ENCODE results near the gene USB1. TPM values are rescaled to one million over a fixed set of nuclear protein-coding genes. Genes with fewer than 3 reads are reported as not detected.

Gene USB1
- total RNA-seq, 1 donor from 2014 or later: 79.5 TPM

DNA sequence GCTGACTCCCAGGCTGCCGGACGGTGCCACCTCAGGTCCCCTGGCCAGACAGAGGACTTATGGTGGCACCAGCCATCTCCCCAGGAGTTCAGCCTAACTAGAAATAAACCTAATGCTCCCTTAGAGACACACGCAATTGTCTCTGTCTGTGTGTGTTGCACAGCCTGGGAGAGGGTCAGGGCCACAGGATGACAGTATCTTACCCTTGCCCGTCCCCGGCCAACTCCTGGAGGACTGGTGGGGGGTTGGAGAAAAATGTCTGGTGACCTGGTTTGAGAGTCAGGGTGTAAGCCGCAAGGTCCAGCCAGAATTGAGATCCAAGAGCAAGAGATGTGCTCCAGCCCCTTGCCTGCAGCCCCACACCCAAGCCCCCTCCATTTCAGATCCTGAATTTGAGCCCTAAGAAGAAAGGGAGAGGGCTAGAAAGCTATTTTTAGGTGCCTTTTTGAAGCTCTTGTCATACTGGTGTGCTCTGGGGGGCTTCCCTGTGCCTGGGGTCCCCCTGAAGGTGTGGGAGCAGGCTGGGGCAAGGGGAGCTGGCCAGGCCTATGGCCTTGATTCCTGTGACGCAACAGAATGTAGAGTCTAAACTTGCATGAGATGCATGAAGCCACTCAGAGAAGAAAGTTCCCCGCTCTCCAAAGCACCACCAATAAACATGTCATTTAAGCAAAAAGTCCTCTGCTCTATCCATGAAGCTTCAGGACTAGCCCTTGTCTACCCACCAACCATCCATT, 13.6 kb upstream of the USB1 start:
- H3K4me3 Mint-ChIP-seq (ENCODE audit: unreplicated experiment): no peak overlapping the region
- no peak for DNase-seq (ENCODE audit: low spot score)
- H3K27ac Mint-ChIP-seq (ENCODE audit: unreplicated experiment): no peak overlapping the region
- no peaks in the 10 kb centered on the region for H3K9me3 Mint-ChIP-seq (ENCODE audit: unreplicated experiment)
- peaks cover 4% of the 10 kb centered on the region for H3K4me1 Mint-ChIP-seq (ENCODE audit: unreplicated experiment)
- peaks cover 14% of the 10 kb centered on the region for H3K27me3 Mint-ChIP-seq (ENCODE audit: unreplicated experiment)
- TF ChIP-seq, protein P1, sequence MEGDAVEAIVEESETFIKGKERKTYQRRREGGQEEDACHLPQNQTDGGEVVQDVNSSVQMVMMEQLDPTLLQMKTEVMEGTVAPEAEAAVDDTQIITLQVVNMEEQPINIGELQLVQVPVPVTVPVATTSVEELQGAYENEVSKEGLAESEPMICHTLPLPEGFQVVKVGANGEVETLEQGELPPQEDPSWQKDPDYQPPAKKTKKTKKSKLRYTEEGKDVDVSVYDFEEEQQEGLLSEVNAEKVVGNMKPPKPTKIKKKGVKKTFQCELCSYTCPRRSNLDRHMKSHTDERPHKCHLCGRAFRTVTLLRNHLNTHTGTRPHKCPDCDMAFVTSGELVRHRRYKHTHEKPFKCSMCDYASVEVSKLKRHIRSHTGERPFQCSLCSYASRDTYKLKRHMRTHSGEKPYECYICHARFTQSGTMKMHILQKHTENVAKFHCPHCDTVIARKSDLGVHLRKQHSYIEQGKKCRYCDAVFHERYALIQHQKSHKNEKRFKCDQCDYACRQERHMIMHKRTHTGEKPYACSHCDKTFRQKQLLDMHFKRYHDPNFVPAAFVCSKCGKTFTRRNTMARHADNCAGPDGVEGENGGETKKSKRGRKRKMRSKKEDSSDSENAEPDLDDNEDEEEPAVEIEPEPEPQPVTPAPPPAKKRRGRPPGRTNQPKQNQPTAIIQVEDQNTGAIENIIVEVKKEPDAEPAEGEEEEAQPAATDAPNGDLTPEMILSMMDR (IDR thresholded peaks at IDR 0.05; ENCODE audit: unreplicated experiment): no peak
- H3K36me3 Mint-ChIP-seq (ENCODE audit: low read depth, unreplicated experiment): no peaks in the 10 kb centered on the region

GRCh38 chr16:57988929-57989328, 12.3 kb upstream of the USB1 start:
- peaks cover 4% of the 10 kb centered on the region for H3K4me1 Mint-ChIP-seq (ENCODE audit: unreplicated experiment)
- H3K27me3 Mint-ChIP-seq (ENCODE audit: unreplicated experiment): peaks cover 17% of the 10 kb centered on the region

GRCh38 chr16:57991551-57992059, 9.6 kb upstream of the USB1 start:
- H3K9me3 Mint-ChIP-seq (ENCODE audit: unreplicated experiment): no peaks in the 10 kb centered on the region
- TF ChIP-seq, protein P1 (IDR thresholded peaks at IDR 0.05; ENCODE audit: unreplicated experiment): no peak
- H3K27me3 Mint-ChIP-seq (ENCODE audit: unreplicated experiment): peaks cover 6% of the 10 kb centered on the region
- no peak overlapping the region for H3K27ac Mint-ChIP-seq (ENCODE audit: unreplicated experiment)
- no peak for DNase-seq (ENCODE audit: low spot score)
- H3K36me3 Mint-ChIP-seq (ENCODE audit: low read depth, unreplicated experiment): peaks cover 4% of the 10 kb centered on the region
- no peak overlapping the region for H3K4me3 Mint-ChIP-seq (ENCODE audit: unreplicated experiment)
- H3K4me1 Mint-ChIP-seq (ENCODE audit: unreplicated experiment): peaks cover 5% of the 10 kb centered on the region

More at GRCh38 chr16:57988929-57989328, 12.3 kb upstream of the USB1 start:
- no peaks in the 10 kb centered on the region for H3K36me3 Mint-ChIP-seq (ENCODE audit: low read depth, unreplicated experiment)
- DNase-seq (ENCODE audit: low spot score): no peak
- no peaks in the 10 kb centered on the region for H3K9me3 Mint-ChIP-seq (ENCODE audit: unreplicated experiment)
- TF ChIP-seq, protein P1 (IDR thresholded peaks at IDR 0.05; ENCODE audit: unreplicated experiment): no peak
- H3K4me3 Mint-ChIP-seq (ENCODE audit: unreplicated experiment): no peak overlapping the region
- no peak overlapping the region for H3K27ac Mint-ChIP-seq (ENCODE audit: unreplicated experiment)

GRCh38 chr16:57992084-57992483, 9.1 kb upstream of the USB1 start:
- no peaks in the 10 kb centered on the region for H3K9me3 Mint-ChIP-seq (ENCODE audit: unreplicated experiment)
- H3K36me3 Mint-ChIP-seq (ENCODE audit: low read depth, unreplicated experiment): peaks cover 4% of the 10 kb centered on the region
- TF ChIP-seq, protein P1 (IDR thresholded peaks at IDR 0.05; ENCODE audit: unreplicated experiment): no peak
- peaks cover 5% of the 10 kb centered on the region for H3K4me1 Mint-ChIP-seq (ENCODE audit: unreplicated experiment)
- no peak overlapping the region for H3K4me3 Mint-ChIP-seq (ENCODE audit: unreplicated experiment)
- peaks cover 6% of the 10 kb centered on the region for H3K27me3 Mint-ChIP-seq (ENCODE audit: unreplicated experiment)
- no peak for DNase-seq (ENCODE audit: low spot score)
- no peak overlapping the region for H3K27ac Mint-ChIP-seq (ENCODE audit: unreplicated experiment)

DNA sequence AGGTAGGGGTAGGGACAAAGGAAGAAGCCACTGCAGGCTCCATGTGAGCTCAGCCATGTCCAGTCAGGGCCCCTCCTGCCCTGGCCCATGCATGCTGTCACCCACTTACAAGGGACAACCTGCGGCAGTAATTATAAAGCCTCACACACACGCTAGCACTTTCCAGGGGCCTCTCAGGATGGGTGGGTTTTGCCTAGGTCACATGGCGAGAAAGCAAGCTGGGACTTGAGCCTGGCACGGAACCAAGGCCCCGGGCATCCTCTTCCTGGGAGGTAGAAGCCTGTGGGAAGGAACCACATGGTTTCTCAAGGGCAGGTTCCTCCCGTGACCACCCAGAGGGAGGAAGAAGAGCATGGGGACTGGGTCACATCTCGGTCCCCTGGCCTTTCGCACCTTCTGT, 7.8 kb upstream of the USB1 start:
- peaks cover 9% of the 10 kb centered on the region for H3K27me3 Mint-ChIP-seq (ENCODE audit: unreplicated experiment)
- no peak for DNase-seq (ENCODE audit: low spot score)
- H3K36me3 Mint-ChIP-seq (ENCODE audit: low read depth, unreplicated experiment): peaks cover 12% of the 10 kb centered on the region
- TF ChIP-seq, protein P1 (IDR thresholded peaks at IDR 0.05; ENCODE audit: unreplicated experiment): no peak
- no peak overlapping the region for H3K4me3 Mint-ChIP-seq (ENCODE audit: unreplicated experiment)
- H3K4me1 Mint-ChIP-seq (ENCODE audit: unreplicated experiment): peaks cover 5% of the 10 kb centered on the region
- no peaks in the 10 kb centered on the region for H3K9me3 Mint-ChIP-seq (ENCODE audit: unreplicated experiment)
- no peak overlapping the region for H3K27ac Mint-ChIP-seq (ENCODE audit: unreplicated experiment)
